ENCODE results near the gene PDE4B. TPM values are rescaled to one million over a fixed set of nuclear protein-coding genes. Genes with fewer than 3 reads are reported as not detected.

PDE4B gene
- total RNA-seq, result 1 to 10 TPM; 1.7 to 6.4 (median 5.1) TPM
- 1 to 10 TPM; 3.3 to 8.2 TPM for polyA plus RNA-seq
- long read RNA-seq, donor 1, partial matches to known transcripts, result 0 of 2 reads
- long read RNA-seq, donor 1, other reads (novel, unspliced or antisense), result 1 of 2 reads
- long read RNA-seq, donor 2, result 0 reads
- long read RNA-seq, donor 3, partial matches to known transcripts, result 0 of 5 reads
- long read RNA-seq, donor 3, other reads (novel, unspliced or antisense), result 1 of 5 reads

- Histone ChIP-seq H3K9me3 (no peaks in the 10 kb centered on the region), H3K27ac (no peak within 1 kb of the TSS), H3K27me3 (no peaks in the 10 kb centered on the region), H3K4me3 (no peak within 1 kb of the TSS), H3K36me3 (no peaks in the 10 kb centered on the region), H3K4me1 (ENCODE audit: insufficient read depth) (no peaks in the 10 kb centered on the region)
- intact Hi-C loops (cut with DNase I), result no loop called here
- TF ChIP-seq EP300 (IDR thresholded peaks at IDR 0.05) (no peak), POLR2A (IDR thresholded peaks at IDR 0.05) (no peak), CTCF (IDR thresholded peaks at IDR 0.05) (no peak)
- no peak for DNase-seq
- WGBS, 3 donors, result 0 to 1% (median 0%) methylated on average over 65 to 66 of the region's 67 CpGs
These were observed at the start of gene PDE4B for GRCh38 chr1:65792669-65793358. TSS of gene PDE4B (plus strand) at chr1:65792895.

- H3K27ac ChIP-seq, result no peak overlapping the region
- WGBS, 3 donors, result 90 to 100% (median 90%) methylated on average over 1 of the region's 1 CpG
- no peak for TF ChIP-seq POLR2A (IDR thresholded peaks at IDR 0.05)
- TF ChIP-seq EP300 (IDR thresholded peaks at IDR 0.05), result no peak
- TF ChIP-seq CTCF (IDR thresholded peaks at IDR 0.05), result no peak
- no peak overlapping the region for H3K4me3 ChIP-seq
- H3K9me3 ChIP-seq, result peaks cover 0 to 3% of the 10 kb centered on the region in 2 donors
- H3K36me3 ChIP-seq, result no peaks in the 10 kb centered on the region
- no peaks in the 10 kb centered on the region for H3K27me3 ChIP-seq
- no peaks in the 10 kb centered on the region for H3K4me1 ChIP-seq (ENCODE audit: insufficient read depth)
- DNase-seq, result no peak
- intact Hi-C loops (cut with DNase I), result no loop called here
These were observed 48.0 kb upstream of the PDE4B start for GRCh38 chr1:65744731-65745130.

- Histone ChIP-seq H3K4me1 (ENCODE audit: insufficient read depth) (no peaks in the 10 kb centered on the region), H3K36me3 (no peaks in the 10 kb centered on the region), H3K27me3 (no peaks in the 10 kb centered on the region), H3K4me3 (no peak overlapping the region), H3K27ac (no peak overlapping the region), H3K9me3 (peaks cover 0 to 2% of the 10 kb centered on the region in 2 donors)
- DNase-seq, result no peak
- TF ChIP-seq EP300 (IDR thresholded peaks at IDR 0.05), result no peak
- TF ChIP-seq CTCF (IDR thresholded peaks at IDR 0.05), result no peak
- no peak for TF ChIP-seq POLR2A (IDR thresholded peaks at IDR 0.05)
- 48 to 54% (median 52%) methylated on average over 3 of the region's 3 CpGs for WGBS, 3 donors
- intact Hi-C loops (cut with DNase I), result no loop called here
These were observed 40.7 kb upstream of the PDE4B start for GRCh38 chr1:65751961-65752360.

GRCh38 chr1:65756616-65757015 is 36.1 kb upstream of the PDE4B start:
- intact Hi-C loops (cut with DNase I), result no loop called here
- Histone ChIP-seq H3K4me1 (ENCODE audit: insufficient read depth) (no peaks in the 10 kb centered on the region), H3K4me3 (no peak overlapping the region), H3K27me3 (no peaks in the 10 kb centered on the region), H3K27ac (no peak overlapping the region), H3K36me3 (no peaks in the 10 kb centered on the region), H3K9me3 (peaks cover 0 to 2% of the 10 kb centered on the region in 2 donors)
- no peak for TF ChIP-seq POLR2A (IDR thresholded peaks at IDR 0.05)
- TF ChIP-seq CTCF (IDR thresholded peaks at IDR 0.05), result no peak
- TF ChIP-seq EP300 (IDR thresholded peaks at IDR 0.05), result no peak
- DNase-seq, result no peak
